GM12801 (cell line): ENCODE results near the gene RTN1.

Source experiments
- CTCF ChIP-seq: IDR thresholded peaks from one replicate; pipeline ENCODE4 v1.5.1; 2011; ENCODE audit warnings: control low read depth; ENCODE audit not compliant: insufficient read length; ENCODE audit errors: extremely low read depth

Gene RTN1

GRCh38 chr14:59679872-59680271 is 190.7 kb downstream of the RTN1 start:
- TF ChIP-seq CTCF, result no peak

GRCh38 chr14:59678352-59678751 is 192.2 kb downstream of the RTN1 start:
- TF ChIP-seq CTCF, result no peak

- no peak for TF ChIP-seq CTCF
Measured at GRCh38 chr14:59677771-59678231, 192.8 kb downstream of the RTN1 start.

DNA sequence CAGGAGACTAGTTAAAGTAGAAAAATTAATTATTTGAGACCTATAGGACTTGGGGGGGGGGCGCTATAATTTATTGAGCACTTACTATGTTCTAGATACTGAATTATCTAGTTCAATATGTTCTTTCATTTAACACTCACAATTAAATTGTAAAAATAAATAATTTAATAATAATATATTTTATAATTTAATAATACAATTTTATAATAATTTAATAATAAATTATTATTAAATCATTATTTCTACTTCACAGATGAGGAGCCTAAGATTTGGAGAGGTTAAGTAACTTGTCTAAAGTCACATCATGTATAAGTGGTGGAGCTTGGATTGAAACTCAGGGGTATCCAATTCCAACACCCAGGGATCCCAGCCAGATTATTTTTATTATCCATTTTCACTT is 195.2 kb downstream of the RTN1 start:
- TF ChIP-seq CTCF, result no peak

DNA sequence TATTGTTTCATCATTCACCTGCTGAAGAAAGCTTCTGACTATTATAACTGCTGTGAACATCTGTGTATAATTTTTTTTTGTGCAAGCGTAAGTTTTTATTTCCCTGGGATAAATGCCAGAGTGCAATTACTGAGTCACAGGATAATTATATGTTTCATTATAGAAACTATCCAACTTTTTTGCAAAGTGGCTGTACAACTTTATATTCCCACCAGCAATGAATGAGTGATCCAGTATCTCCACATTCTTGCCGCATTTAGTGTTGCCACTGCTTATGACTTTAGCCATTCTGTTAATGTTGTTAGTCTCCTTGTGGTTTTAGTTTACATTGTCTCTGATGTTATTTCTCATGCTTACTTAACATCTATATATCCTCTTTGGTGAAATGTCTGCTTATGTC is 205.8 kb downstream of the RTN1 start:
- TF ChIP-seq CTCF, result no peak

- TF ChIP-seq CTCF, result no peak
Measured at GRCh38 chr14:59657769-59658168, 212.8 kb downstream of the RTN1 start.

GRCh38 chr14:59656473-59656872 is 214.1 kb downstream of the RTN1 start:
- no peak for TF ChIP-seq CTCF

DNA sequence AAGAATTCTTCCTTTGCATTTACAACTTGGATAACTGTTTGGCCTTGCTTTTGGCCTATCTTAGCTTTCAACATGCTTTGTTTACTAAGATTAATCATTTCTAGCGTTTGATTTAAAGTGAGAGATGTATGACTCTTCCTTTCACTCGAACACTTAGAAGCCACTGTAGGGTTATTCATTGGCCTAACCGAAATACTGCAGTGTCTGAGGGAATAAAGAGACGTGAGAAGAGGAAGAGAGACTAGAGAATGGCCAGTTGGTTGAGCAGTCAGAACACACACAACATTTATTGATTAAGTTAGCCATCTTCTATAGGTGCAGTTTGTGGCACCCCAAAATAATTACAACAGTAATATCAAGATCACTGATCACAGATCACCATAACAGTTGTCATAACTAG is 231.7 kb downstream of the RTN1 start:
- TF ChIP-seq CTCF, result no peak
